Cerebellar cortex (tissue), 1 donor: ENCODE results near the gene POLD2.

ENCODE experiments used
- DNase-seq: peaks from one replicate; pipeline ENCODE4 v3.0.0-alpha.2; 2015; ENCODE audit warnings: low spot score

POLD2 gene

GRCh38 chr7:44113764-44114354 is 9.5 kb downstream of the POLD2 start:
- DNase-seq = no peak

GRCh38 chr7:44112997-44113763 is 10.2 kb downstream of the POLD2 start:
- DNase-seq = no peak

GRCh38 chr7:44112231-44112996 is 10.9 kb downstream of the POLD2 start:
- DNase-seq = no peak

GRCh38 chr7:44111761-44112160 is 11.6 kb downstream of the POLD2 start:
- peak; percentile 30 for DNase-seq

GRCh38 chr7:44110719-44111635 is 12.4 kb downstream of the POLD2 start:
- no peak for DNase-seq

GRCh38 chr7:44109991-44110390 is 13.4 kb downstream of the POLD2 start:
- DNase-seq = no peak

- DNase-seq = no peak
Measured at GRCh38 chr7:44108768-44109750, 14.3 kb downstream of the POLD2 start.

GRCh38 chr7:44107961-44108767 is 15.2 kb downstream of the POLD2 start:
- DNase-seq = no peak

- DNase-seq = no peak
Measured at GRCh38 chr7:44107116-44107960, 16.0 kb downstream of the POLD2 start.

GRCh38 chr7:44106311-44107065 is 16.9 kb downstream of the POLD2 start:
- no peak for DNase-seq

- no peak for DNase-seq
Measured at GRCh38 chr7:44105832-44106231, 17.5 kb downstream of the POLD2 start.

GRCh38 chr7:44104860-44105771 is 18.2 kb downstream of the POLD2 start:
- no peak for DNase-seq

GRCh38 chr7:44103923-44104859 is 19.2 kb downstream of the POLD2 start, which contains the start of gene AEBP1:
AEBP1 (plus strand) TSS chr7:44104345; CDS start chr7:44104666, 321 bp downstream.
- DNase-seq = no peak

- DNase-seq = no peak
Measured at GRCh38 chr7:44103566-44103922, 19.8 kb downstream of the POLD2 start.

- DNase-seq = no peak
Measured at GRCh38 chr7:44102846-44103565, 20.3 kb downstream of the POLD2 start.
